H9 (cell line): ENCODE data around the gene HHAT. TPM values are rescaled to one million over a fixed set of nuclear protein-coding genes. Genes with fewer than 3 reads are reported as not detected.

Experiments
- DNase-seq: peaks from one replicate; pipeline ENCODE4 v3.0.0-alpha.2; 2017
- H2AFZ ChIP-seq: one replicate; pipeline ENCODE4 v1.6.1; 2013; ENCODE audit warnings: mild to moderate bottlenecking, low read length, control low read depth, moderate library complexity
- H2AK5ac ChIP-seq: 2 replicates; pipeline ENCODE4 v1.6.1; 2013; ENCODE audit warnings: low read length, control low read depth, mixed read lengths; ENCODE audit not compliant: insufficient read length
- H2BK120ac ChIP-seq: one replicate; pipeline ENCODE4 v1.6.1; 2013; ENCODE audit warnings: low read depth, mild to moderate bottlenecking, low read length, control low read depth, inconsistent platforms; ENCODE audit not compliant: poor library complexity, severe bottlenecking
- H2BK12ac ChIP-seq: 2 replicates; pipeline ENCODE4 v1.6.1; 2013; ENCODE audit warnings: low read length, control low read depth, mixed read lengths, low read depth; ENCODE audit not compliant: insufficient read length
- H2BK15ac ChIP-seq: 2 replicates; pipeline ENCODE4 v1.6.1; 2013; ENCODE audit warnings: low read depth, low read length, control low read depth
- H2BK20ac ChIP-seq: one replicate; pipeline ENCODE4 v1.6.1; 2013; ENCODE audit warnings: low read depth, mild to moderate bottlenecking, low read length, control low read depth, inconsistent platforms; ENCODE audit not compliant: poor library complexity, severe bottlenecking
- H2BK5ac ChIP-seq: 2 replicates; pipeline ENCODE4 v1.6.1; 2013; ENCODE audit warnings: low read length, control low read depth, mixed read lengths; ENCODE audit not compliant: insufficient read length
- H3K14ac ChIP-seq: 2 replicates; pipeline ENCODE4 v1.6.1; 2013; ENCODE audit warnings: low read length, control low read depth; ENCODE audit not compliant: insufficient read depth
- H3K18ac ChIP-seq: 2 replicates; pipeline ENCODE4 v1.6.1; 2013; ENCODE audit warnings: low read depth, mild to moderate bottlenecking, mixed read lengths, low read length, control low read depth; ENCODE audit not compliant: insufficient read length
- H3K23ac ChIP-seq: 2 replicates; pipeline ENCODE4 v1.6.1; 2013; ENCODE audit warnings: low read length, control low read depth, mixed read lengths, low read depth; ENCODE audit not compliant: insufficient read length
- H3K23me2 ChIP-seq: 2 replicates; pipeline ENCODE4 v1.6.1; 2013; ENCODE audit warnings: low read depth, mild to moderate bottlenecking, mixed read lengths, low read length, control low read depth; ENCODE audit not compliant: insufficient read length, poor library complexity, severe bottlenecking
- H3K27ac ChIP-seq: 2 replicates; pipeline ENCODE4 v1.5.1; 2013; ENCODE audit warnings: low read length, control low read depth, mixed read lengths, low read depth; ENCODE audit not compliant: insufficient read length
- H3K27me3 ChIP-seq: 2 replicates; pipeline ENCODE4 v1.6.1; 2013; ENCODE audit warnings: low read length, control low read depth, inconsistent platforms; ENCODE audit not compliant: insufficient read depth
- H3K4ac ChIP-seq: 2 replicates; pipeline ENCODE4 v1.6.1; 2013; ENCODE audit warnings: low read depth, mild to moderate bottlenecking, control low read depth, inconsistent platforms, low read length, moderate library complexity
- H3K4me1 ChIP-seq: 2 replicates; pipeline ENCODE4 v1.6.1; 2013; ENCODE audit warnings: low read length, control low read depth, inconsistent platforms; ENCODE audit not compliant: insufficient read depth
- H3K4me2 ChIP-seq: 2 replicates; pipeline ENCODE4 v1.6.1; 2013; ENCODE audit warnings: low read length, control low read depth, mixed read lengths; ENCODE audit not compliant: insufficient read length, insufficient read depth
- H3K56ac ChIP-seq: 2 replicates; pipeline ENCODE4 v1.6.1; 2013; ENCODE audit warnings: low read depth, mild to moderate bottlenecking, mixed read lengths, low read length, control low read depth; ENCODE audit not compliant: insufficient read length
- H3K79me1 ChIP-seq: 2 replicates; pipeline ENCODE4 v1.6.1; 2013; ENCODE audit warnings: low read depth, mild to moderate bottlenecking, moderate library complexity, low read length, control low read depth, inconsistent platforms; ENCODE audit not compliant: insufficient read depth, poor library complexity, severe bottlenecking
- H3K79me2 ChIP-seq: 2 replicates; pipeline ENCODE4 v1.6.1; 2013; ENCODE audit warnings: low read length, control low read depth, inconsistent platforms; ENCODE audit not compliant: insufficient read depth
- H3K9ac ChIP-seq: 2 replicates; pipeline ENCODE4 v1.6.1; 2013; ENCODE audit warnings: low read length, control low read depth, mixed read lengths; ENCODE audit not compliant: insufficient read length; ENCODE audit errors: extremely low read depth
- H3K9me3 ChIP-seq: one replicate; pipeline ENCODE4 v1.6.1; 2013; ENCODE audit warnings: low read depth, low read length, inconsistent platforms; ENCODE audit not compliant: control insufficient read depth
- H3T11ph ChIP-seq: one replicate; pipeline ENCODE4 v1.6.1; 2013; ENCODE audit warnings: mild to moderate bottlenecking, low read length, control low read depth, inconsistent platforms
- H4K20me1 ChIP-seq: one replicate; pipeline ENCODE4 v1.6.1; 2013; ENCODE audit not compliant: control insufficient read depth, insufficient read length, insufficient read depth
- H4K5ac ChIP-seq: 2 replicates; pipeline ENCODE4 v1.6.1; 2013; ENCODE audit warnings: low read depth, mild to moderate bottlenecking, mixed read lengths, low read length, control low read depth; ENCODE audit not compliant: insufficient read length
- H4K8ac ChIP-seq: replicated peaks from 2 replicates; pipeline ENCODE4 v1.6.1; 2013; ENCODE audit warnings: low read length, control low read depth, mixed read lengths, low read depth; ENCODE audit not compliant: insufficient read length
- H4K91ac ChIP-seq: 2 replicates; pipeline ENCODE4 v1.6.1; 2013; ENCODE audit warnings: low read depth, mild to moderate bottlenecking, moderate library complexity, mixed read lengths, low read length, control low read depth; ENCODE audit not compliant: insufficient read length
- H3K27ac Mint-ChIP-seq, 3 experiments: 2 replicates in 2 of 3; 3 replicates in 1 of 3; pipeline ENCODE4 v1.8.0; 2020 to 2021; ENCODE audit warnings: mixed read lengths in 3 of 3, mild to moderate bottlenecking in 1 of 3, moderate library complexity in 1 of 3
- H3K27me3 Mint-ChIP-seq: 2 replicates; pipeline ENCODE4 v1.8.0; 2021; ENCODE audit warnings: low read depth, mild to moderate bottlenecking, moderate library complexity, mixed read lengths
- H3K36me3 Mint-ChIP-seq, 3 experiments: 2 replicates in 2 of 3; 3 replicates in 1 of 3; pipeline ENCODE4 v1.8.0; 2020 to 2021; ENCODE audit warnings: low read depth in 3 of 3, mixed read lengths in 3 of 3; ENCODE audit not compliant: insufficient read depth in 1 of 3
- H3K4me1 Mint-ChIP-seq, 2 experiments: 2 replicates each; pipeline ENCODE4 v1.8.0; 2020; ENCODE audit warnings: mixed read lengths in 2 of 2
- H3K4me3 Mint-ChIP-seq, 2 experiments: 2 replicates in 1 of 2; 3 replicates in 1 of 2; pipeline ENCODE4 v1.8.0; 2020 to 2021; ENCODE audit warnings: mild to moderate bottlenecking in 2 of 2, mixed read lengths in 2 of 2, moderate library complexity in 1 of 2
- H3K9me3 Mint-ChIP-seq, 2 experiments: 2 replicates in 1 of 2; 3 replicates in 1 of 2; pipeline ENCODE4 v1.8.0; 2020; ENCODE audit warnings: mild to moderate bottlenecking in 2 of 2, mixed read lengths in 2 of 2, moderate library complexity in 1 of 2
- WGBS: extraction: QIAGEN DNeasy Blood & Tissue Kit; methylation state at CpG from one replicate; pipeline ENCODE4 v1.1.7; 2013; ENCODE audit warnings: missing lambda C conversion rate, low lambda C conversion rate, mixed read lengths; ENCODE audit not compliant: insufficient read length; ENCODE audit errors: extremely low coverage; 5-methylcytosine and 5-hydroxymethylcytosine counted together
- total RNA-seq: library from RNA; stranded (reverse); gene quantifications from 2 replicates; pipeline ENCODE4 v1.2.1, GENCODE V29; 2021
- TF ChIP-seq, protein P1 (sequence below): fragments of 200-600 bp; sonication (generic); conservative IDR thresholded peaks from 3 replicates; pipeline ENCODE4 v1.8.0; 2021; ENCODE audit warnings: antibody characterized with exemption, mild to moderate bottlenecking

Gene HHAT
- total RNA-seq, 1 experiment from 2014 or later, result 0.48 TPM

DNA sequence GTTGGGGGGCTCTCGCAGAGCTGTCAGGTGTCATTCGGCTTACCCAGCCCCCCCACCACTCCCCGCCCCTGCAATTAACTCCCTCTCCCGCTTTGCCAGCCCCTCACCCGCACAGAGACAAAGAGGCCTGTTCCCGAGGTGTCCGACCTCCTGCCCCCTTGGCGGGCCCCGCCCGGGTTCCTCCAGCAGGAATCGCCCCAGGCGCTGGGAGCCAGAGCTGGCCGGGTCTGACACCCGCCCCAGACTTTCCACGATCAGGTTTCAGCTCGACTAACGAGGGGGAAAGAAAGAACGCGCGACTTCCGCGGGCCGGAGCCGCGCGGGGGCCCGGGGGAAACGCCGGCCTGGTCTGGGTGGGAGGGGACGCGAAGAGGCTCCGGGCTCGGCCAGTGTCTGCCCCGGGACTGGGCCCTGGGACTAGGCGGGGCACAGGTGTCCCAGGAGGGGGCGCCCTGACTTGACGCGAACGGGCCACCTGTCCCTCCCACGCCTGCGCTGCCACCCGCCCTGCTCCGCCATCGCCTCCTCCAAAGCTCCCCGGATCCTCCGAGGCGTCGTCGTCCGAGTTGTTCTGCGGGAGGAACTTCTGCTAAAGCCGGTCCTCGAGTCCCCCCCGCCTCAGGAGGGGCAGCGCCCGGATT, 36.4 kb upstream of the HHAT start:
- no peak overlapping the region for H4K5ac ChIP-seq
- WGBS, result no CpG with 5 or more reads among the region's 56 CpGs
- H3K18ac ChIP-seq, result peak overlapping the region; percentile 46
- H3K4me3 Mint-ChIP-seq, result peak overlapping the region; percentile 59 to 74
- H3K4ac ChIP-seq, result no peak overlapping the region
- H4K91ac ChIP-seq, result no peak overlapping the region
- peaks cover 10% of the 10 kb centered on the region for H3K23me2 ChIP-seq
- H3K79me1 ChIP-seq, result no peaks in the 10 kb centered on the region
- H4K20me1 ChIP-seq, result no peaks in the 10 kb centered on the region
- peak overlapping the region; percentile 51; the same call in 1 of the 2 replicates for H3K14ac ChIP-seq
- DNase-seq, result peak; percentile 89
- no peak overlapping the region for H2BK12ac ChIP-seq
- peaks cover 41% of the 10 kb centered on the region for H3K27me3 Mint-ChIP-seq
- peak overlapping the region; percentile 65 for H2BK120ac ChIP-seq
- H3K56ac ChIP-seq, result no peak overlapping the region
- H3K36me3 Mint-ChIP-seq, result no peaks in the 10 kb centered on the region
- no peak overlapping the region for H2AK5ac ChIP-seq
- no peak overlapping the region for H3K27ac Mint-ChIP-seq
- H2BK20ac ChIP-seq, result no peak overlapping the region
- H2BK15ac ChIP-seq, result no peak overlapping the region
- peaks cover 26 to 31% of the 10 kb centered on the region in 2 experiments for H3K4me1 Mint-ChIP-seq
- no peak overlapping the region for H3K27ac ChIP-seq
- H2BK5ac ChIP-seq, result no peak overlapping the region
- H3T11ph ChIP-seq, result no peak overlapping the region
- peak overlapping the region; percentile 58 for H3K4me2 ChIP-seq
- TF ChIP-seq, protein P1, sequence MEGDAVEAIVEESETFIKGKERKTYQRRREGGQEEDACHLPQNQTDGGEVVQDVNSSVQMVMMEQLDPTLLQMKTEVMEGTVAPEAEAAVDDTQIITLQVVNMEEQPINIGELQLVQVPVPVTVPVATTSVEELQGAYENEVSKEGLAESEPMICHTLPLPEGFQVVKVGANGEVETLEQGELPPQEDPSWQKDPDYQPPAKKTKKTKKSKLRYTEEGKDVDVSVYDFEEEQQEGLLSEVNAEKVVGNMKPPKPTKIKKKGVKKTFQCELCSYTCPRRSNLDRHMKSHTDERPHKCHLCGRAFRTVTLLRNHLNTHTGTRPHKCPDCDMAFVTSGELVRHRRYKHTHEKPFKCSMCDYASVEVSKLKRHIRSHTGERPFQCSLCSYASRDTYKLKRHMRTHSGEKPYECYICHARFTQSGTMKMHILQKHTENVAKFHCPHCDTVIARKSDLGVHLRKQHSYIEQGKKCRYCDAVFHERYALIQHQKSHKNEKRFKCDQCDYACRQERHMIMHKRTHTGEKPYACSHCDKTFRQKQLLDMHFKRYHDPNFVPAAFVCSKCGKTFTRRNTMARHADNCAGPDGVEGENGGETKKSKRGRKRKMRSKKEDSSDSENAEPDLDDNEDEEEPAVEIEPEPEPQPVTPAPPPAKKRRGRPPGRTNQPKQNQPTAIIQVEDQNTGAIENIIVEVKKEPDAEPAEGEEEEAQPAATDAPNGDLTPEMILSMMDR, result peak; percentile 70
- peaks cover 2% of the 10 kb centered on the region; the same call in 1 of the 2 replicates for H3K4me1 ChIP-seq
- no peaks in the 10 kb centered on the region for H3K9me3 ChIP-seq
- H4K8ac ChIP-seq, result no peak overlapping the region
- H3K79me2 ChIP-seq, result no peaks in the 10 kb centered on the region
- H2AFZ ChIP-seq, result no peak overlapping the region
- no peak overlapping the region for H3K23ac ChIP-seq
- H3K27me3 ChIP-seq, result peaks cover 4% of the 10 kb centered on the region; the same call in 1 of the 2 replicates
- H3K9ac ChIP-seq, result no peak overlapping the region
- no peaks in the 10 kb centered on the region for H3K9me3 Mint-ChIP-seq
